SU-DHL-6 (cell line): ENCODE results near the gene TASOR2.

Experiments
- H2AFZ ChIP-seq: fragments of 200-600 bp; sonication (generic); 2 replicates; pipeline ENCODE4 v1.6.1; 2014; ENCODE audit warnings: low read depth, mild to moderate bottlenecking, moderate library complexity, mixed read lengths, antibody characterized with exemption, low read length; ENCODE audit not compliant: severe bottlenecking
- H3F3A ChIP-seq: fragments of 200-600 bp; shearing (Covaris generic); 2 replicates; pipeline ENCODE4 v1.6.0; 2016; ENCODE audit warnings: antibody characterized with exemption, mild to moderate bottlenecking; ENCODE audit not compliant: insufficient read depth
- H3K27ac ChIP-seq: fragments of 200-600 bp; sonication (generic); 2 replicates; pipeline ENCODE4 v1.5.1; 2016; ENCODE audit warnings: low read depth, mild to moderate bottlenecking, low read length, moderate library complexity, mixed read lengths
- H3K27me3 ChIP-seq: fragments of 200-600 bp; sonication (generic), shearing (Covaris generic); 2 replicates; pipeline ENCODE4 v1.6.0; 2014; ENCODE audit warnings: mild to moderate bottlenecking, low read length
- H3K36me3 ChIP-seq: fragments of 200-600 bp; sonication (generic); 2 replicates; pipeline ENCODE4 v1.6.1; 2014; ENCODE audit warnings: mild to moderate bottlenecking, low read length, mixed read lengths
- H3K4me2 ChIP-seq: fragments of 300-600, 200-600 bp; shearing (Covaris generic), sonication (generic); 2 replicates; pipeline ENCODE4 v1.6.0; 2014; ENCODE audit warnings: low read length, low read depth, mild to moderate bottlenecking; ENCODE audit not compliant: poor library complexity, severe bottlenecking
- H3K4me3 ChIP-seq: fragments of 200-600 bp; sonication (generic); 2 replicates; pipeline ENCODE4 v1.5.1; 2014; ENCODE audit warnings: antibody characterized with exemption, low read length, mild to moderate bottlenecking, mixed read lengths; ENCODE audit not compliant: insufficient read depth, poor library complexity, severe bottlenecking
- H3K79me2 ChIP-seq: fragments of 200-600 bp; sonication (generic); 2 replicates; pipeline ENCODE4 v1.6.1; 2014; ENCODE audit warnings: mild to moderate bottlenecking, low read length, moderate library complexity; ENCODE audit not compliant: insufficient read depth
- H3K9ac ChIP-seq: fragments of 200-600 bp; sonication (generic); 2 replicates; pipeline ENCODE4 v1.7.0; 2014; ENCODE audit warnings: mild to moderate bottlenecking, low read length
- H3K9me2 ChIP-seq: fragments of 200-600 bp; sonication (generic); replicated peaks from 2 replicates; pipeline ENCODE4 v1.6.1; 2014; ENCODE audit warnings: low read length; ENCODE audit not compliant: insufficient read depth
- H3K9me3 ChIP-seq: fragments of 200-600 bp; sonication (generic); 2 replicates; pipeline ENCODE4 v1.6.1; 2014; ENCODE audit warnings: low read length, mixed read lengths; ENCODE audit not compliant: insufficient read depth
- H4K20me1 ChIP-seq: fragments of 200-600 bp; sonication (generic); 2 replicates; pipeline ENCODE4 v1.6.1; 2014; ENCODE audit warnings: low read depth, mild to moderate bottlenecking, antibody characterized with exemption, low read length, moderate library complexity, mixed read lengths
- EZH2phosphoT487 ChIP-seq: fragments of 200-600 bp; sonication (generic), shearing (Covaris generic); conservative IDR thresholded peaks from 2 replicates; pipeline ENCODE4 v1.6.1; 2018; ENCODE audit warnings: mild to moderate bottlenecking, antibody characterized with exemption, low read length, moderate library complexity, mixed read lengths
- TF ChIP-seq, protein P1 (sequence below): fragments of 200-600 bp; sonication (generic); IDR thresholded peaks from one replicate; pipeline ENCODE4 v1.5.1; 2017; ENCODE audit warnings: antibody characterized with exemption, mild to moderate bottlenecking, low read length, moderate library complexity; ENCODE audit not compliant: insufficient read depth, poor library complexity, severe bottlenecking

Gene TASOR2

GRCh38 chr10:5720182-5720581, 35.5 kb downstream of the TASOR2 start:
- H3K36me3 ChIP-seq, result peaks cover 49% of the 10 kb centered on the region

GRCh38 chr10:5723692-5724091, 39.1 kb downstream of the TASOR2 start:
- TF ChIP-seq EZH2phosphoT487, result no peak
- TF ChIP-seq, protein P1, sequence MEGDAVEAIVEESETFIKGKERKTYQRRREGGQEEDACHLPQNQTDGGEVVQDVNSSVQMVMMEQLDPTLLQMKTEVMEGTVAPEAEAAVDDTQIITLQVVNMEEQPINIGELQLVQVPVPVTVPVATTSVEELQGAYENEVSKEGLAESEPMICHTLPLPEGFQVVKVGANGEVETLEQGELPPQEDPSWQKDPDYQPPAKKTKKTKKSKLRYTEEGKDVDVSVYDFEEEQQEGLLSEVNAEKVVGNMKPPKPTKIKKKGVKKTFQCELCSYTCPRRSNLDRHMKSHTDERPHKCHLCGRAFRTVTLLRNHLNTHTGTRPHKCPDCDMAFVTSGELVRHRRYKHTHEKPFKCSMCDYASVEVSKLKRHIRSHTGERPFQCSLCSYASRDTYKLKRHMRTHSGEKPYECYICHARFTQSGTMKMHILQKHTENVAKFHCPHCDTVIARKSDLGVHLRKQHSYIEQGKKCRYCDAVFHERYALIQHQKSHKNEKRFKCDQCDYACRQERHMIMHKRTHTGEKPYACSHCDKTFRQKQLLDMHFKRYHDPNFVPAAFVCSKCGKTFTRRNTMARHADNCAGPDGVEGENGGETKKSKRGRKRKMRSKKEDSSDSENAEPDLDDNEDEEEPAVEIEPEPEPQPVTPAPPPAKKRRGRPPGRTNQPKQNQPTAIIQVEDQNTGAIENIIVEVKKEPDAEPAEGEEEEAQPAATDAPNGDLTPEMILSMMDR, result no peak
- peak overlapping the region; percentile 4; the same call in 1 of the 2 replicates for H3K27ac ChIP-seq
- H3K36me3 ChIP-seq, result peaks cover 69% of the 10 kb centered on the region

More at GRCh38 chr10:5720182-5720581, 35.5 kb downstream of the TASOR2 start:
- Histone ChIP-seq H3K9me2 (no peaks in the 10 kb centered on the region), H3K27me3 (no peaks in the 10 kb centered on the region), H2AFZ (no peak overlapping the region), H3K79me2 (peaks cover 81% of the 10 kb centered on the region), H3K9me3 (no peaks in the 10 kb centered on the region), H3K4me2 (no peak overlapping the region), H3K4me3 (no peak overlapping the region), H3K9ac (no peak overlapping the region), H3K27ac (no peak overlapping the region), H3F3A (peaks cover 59% of the 10 kb centered on the region), H4K20me1 (peaks cover 37% of the 10 kb centered on the region)
- TF ChIP-seq, protein P1, result no peak
- TF ChIP-seq EZH2phosphoT487, result no peak

GRCh38 chr10:5730766-5731165, 46.1 kb downstream of the TASOR2 start:
- Histone ChIP-seq H3K9ac (no peak overlapping the region), H3F3A (peaks cover 35% of the 10 kb centered on the region; the same call in 1 of the 2 replicates), H3K9me2 (no peaks in the 10 kb centered on the region), H2AFZ (no peak overlapping the region), H3K4me3 (no peak overlapping the region), H3K27me3 (no peaks in the 10 kb centered on the region), H3K36me3 (peaks cover 81% of the 10 kb centered on the region), H3K4me2 (no peak overlapping the region), H4K20me1 (peaks cover 25% of the 10 kb centered on the region), H3K27ac (no peak overlapping the region), H3K79me2 (peaks cover 71% of the 10 kb centered on the region), H3K9me3 (no peaks in the 10 kb centered on the region)
- no peak for TF ChIP-seq EZH2phosphoT487
- TF ChIP-seq, protein P1, result no peak

More at GRCh38 chr10:5723692-5724091, 39.1 kb downstream of the TASOR2 start:
- Histone ChIP-seq H3K9ac (no peak overlapping the region), H2AFZ (no peak overlapping the region), H3K9me3 (no peaks in the 10 kb centered on the region), H3K9me2 (no peaks in the 10 kb centered on the region), H3K79me2 (peaks cover 58% of the 10 kb centered on the region), H3K4me3 (no peak overlapping the region), H3K4me2 (no peak overlapping the region), H3F3A (peaks cover 50% of the 10 kb centered on the region; the same call in 1 of the 2 replicates), H4K20me1 (peaks cover 24% of the 10 kb centered on the region), H3K27me3 (no peaks in the 10 kb centered on the region)
